Fibroblast of villous mesenchyme (primary cell): ENCODE data around the gene SNAI3. TPM values are rescaled to one million over a fixed set of nuclear protein-coding genes. Genes with fewer than 3 reads are reported as not detected.

Source experiments
- DNase-seq: peaks from one replicate; pipeline ENCODE4 v3.0.0-alpha.2; 2010; ENCODE audit warnings: low read depth
- H3K4me3 ChIP-seq: 2 replicates; pipeline ENCODE4 v1.5.1; 2011; ENCODE audit warnings: low read depth, mild to moderate bottlenecking, low read length
- CTCF ChIP-seq: IDR thresholded peaks from 2 replicates; pipeline ENCODE4 v1.5.1; 2012; ENCODE audit warnings: low read depth, mild to moderate bottlenecking, low read length; ENCODE audit not compliant: insufficient read depth
- total RNA-seq: library from RNA; depleted of rRNA; stranded (reverse); fragments of >200 nt; gene quantifications from 2 replicates; pipeline ENCODE4 v1.2.3, GENCODE V29; 2012

Gene SNAI3
- total RNA-seq, 1 donor = not detected

GRCh38 chr16:88643644-88643932 is 42.7 kb downstream of the SNAI3 start:
- no peak for TF ChIP-seq CTCF
- no peak overlapping the region for H3K4me3 ChIP-seq
- DNase-seq = no peak

- TF ChIP-seq CTCF = no peak
- no peak overlapping the region for H3K4me3 ChIP-seq
- DNase-seq = no peak
Observed at GRCh38 chr16:88642881-88643643, 43.2 kb downstream of the SNAI3 start.

GRCh38 chr16:88640498-88641247 is 45.6 kb downstream of the SNAI3 start:
- no peak for DNase-seq
- H3K4me3 ChIP-seq = no peak overlapping the region

GRCh38 chr16:88640039-88640495 is 46.2 kb downstream of the SNAI3 start:
- no peak for DNase-seq
- H3K4me3 ChIP-seq = no peak overlapping the region
- TF ChIP-seq CTCF = no peak

More at GRCh38 chr16:88640498-88641247, 45.6 kb downstream of the SNAI3 start:
- no peak for TF ChIP-seq CTCF

- no peak for DNase-seq
- no peak for TF ChIP-seq CTCF
Observed at GRCh38 chr16:88639231-88640038, 46.9 kb downstream of the SNAI3 start.

GRCh38 chr16:88638323-88639230 is 47.7 kb downstream of the SNAI3 start, which contains the start of gene IL17C:
IL17C (plus strand) TSS chr16:88638572; CDS start chr16:88638642, 70 bp downstream.
- no peak for TF ChIP-seq CTCF
- H3K4me3 ChIP-seq = no peak within 1 kb of the TSS
- DNase-seq = no peak

More at GRCh38 chr16:88639231-88640038, 46.9 kb downstream of the SNAI3 start:
- no peak overlapping the region for H3K4me3 ChIP-seq
